GM19043 (cell line): ENCODE measurements around the gene ETV2.
"Not testable (repeated sequence)": the region's sequence is repeated elsewhere in the genome, so short reads cannot be mapped to it uniquely, and the experiment has no call there.

Experiments used
- ATAC-seq: cut with Tn5 transposase; IDR thresholded peaks from one replicate; pipeline ENCODE4 v1.9.1; 2021; ENCODE audit warnings: low read depth; ENCODE audit not compliant: unreplicated experiment

Gene ETV2

DNA sequence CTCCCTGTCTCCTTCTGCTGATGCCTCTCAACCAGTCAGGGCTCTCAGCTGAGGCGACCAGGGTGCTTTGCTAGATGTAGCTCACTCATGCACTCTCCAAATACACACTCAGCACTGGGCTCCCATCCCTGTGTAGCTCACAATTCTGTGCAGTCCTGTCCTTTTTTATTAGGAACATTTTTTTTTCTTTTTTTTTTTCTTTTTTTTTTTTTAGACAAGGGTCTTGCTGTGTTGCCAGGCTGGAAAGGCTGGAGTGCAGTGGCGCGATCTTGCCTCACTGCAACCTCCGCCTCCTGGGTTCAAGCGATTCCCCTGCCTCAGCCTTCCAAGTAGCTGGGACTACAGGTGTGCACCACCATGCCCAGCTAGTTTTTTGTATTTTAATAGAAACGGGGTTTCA lies 13.3 kb downstream of the ETV2 start:
- not testable (repeated sequence) for ATAC-seq

DNA sequence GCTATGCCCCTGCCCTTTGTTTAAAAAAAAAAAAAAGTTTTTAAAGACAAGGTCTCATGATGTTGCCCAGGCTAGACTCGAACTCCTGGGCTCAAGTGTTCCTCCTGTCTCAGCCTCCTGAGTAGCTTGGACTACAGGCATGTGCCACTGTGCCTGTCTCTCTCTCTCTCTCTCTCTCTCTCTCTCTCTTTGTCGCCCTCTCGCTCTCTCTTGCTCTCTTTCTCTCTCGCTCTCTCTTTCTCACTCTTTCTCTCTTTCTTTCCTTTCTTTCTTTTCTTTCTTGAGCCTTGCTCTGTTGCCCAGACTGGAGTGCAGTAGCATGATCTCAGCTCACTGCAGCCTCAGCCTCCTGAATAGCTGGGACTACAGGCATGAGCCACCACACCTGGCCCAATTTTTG lies 14.1 kb downstream of the ETV2 start:
- ATAC-seq = no peak

DNA sequence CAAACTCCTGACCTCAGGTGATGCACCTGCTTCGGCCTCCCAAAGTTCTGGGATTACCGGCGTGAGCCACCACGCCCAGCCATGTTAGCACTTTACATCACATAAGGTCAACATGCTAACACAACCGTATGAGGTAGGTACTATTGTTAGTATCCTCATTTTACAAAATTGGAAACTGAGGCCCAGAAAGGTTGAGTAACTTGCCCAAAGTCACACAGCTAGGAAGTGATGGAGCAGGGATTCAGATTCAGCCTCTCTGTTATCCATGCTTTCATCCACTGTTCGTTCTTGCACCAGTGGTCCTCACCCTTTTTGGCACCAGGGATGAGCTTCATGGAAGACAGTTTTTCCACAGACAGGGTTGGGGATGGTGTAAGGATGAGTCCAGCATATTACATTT lies 15.2 kb downstream of the ETV2 start:
- ATAC-seq = no peak

DNA sequence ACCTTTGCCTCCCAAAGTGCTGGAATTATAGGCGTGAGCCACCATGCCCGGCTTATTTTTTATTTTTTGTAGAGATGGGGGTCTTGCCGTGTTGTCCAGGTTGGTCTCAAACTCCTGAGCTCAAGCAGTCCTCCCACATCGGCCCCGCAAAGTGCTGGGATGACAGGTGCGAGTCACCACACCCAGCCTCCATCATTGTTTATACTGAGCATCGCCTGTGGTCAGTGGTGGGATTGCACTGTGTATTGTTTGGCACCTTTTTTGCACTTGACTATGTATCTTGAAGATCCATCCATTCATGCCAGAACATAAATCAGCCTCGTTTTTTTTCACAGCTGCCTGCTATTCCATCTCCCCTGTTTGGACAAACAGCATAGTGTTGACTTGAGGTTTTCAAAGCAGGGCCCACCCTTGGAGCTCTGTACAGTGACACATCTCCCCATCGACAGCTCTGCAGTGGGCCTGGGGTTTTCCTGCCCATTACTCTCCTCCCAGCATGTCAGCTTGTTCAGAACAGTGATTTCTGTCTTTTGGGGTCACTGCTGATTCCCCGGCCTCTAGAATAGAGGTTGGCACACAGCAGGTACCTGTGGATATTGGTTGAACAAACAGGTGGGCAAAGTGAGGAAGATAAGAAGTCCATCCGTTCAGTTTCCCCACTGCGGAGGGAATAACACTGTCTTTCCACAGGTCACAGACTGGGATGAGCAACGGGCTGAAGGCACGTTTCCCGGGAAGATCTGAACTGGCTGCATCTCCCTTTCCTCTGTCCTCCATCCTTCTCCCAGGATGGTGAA lies 16.6 kb downstream of the ETV2 start:
- no peak for ATAC-seq

DNA sequence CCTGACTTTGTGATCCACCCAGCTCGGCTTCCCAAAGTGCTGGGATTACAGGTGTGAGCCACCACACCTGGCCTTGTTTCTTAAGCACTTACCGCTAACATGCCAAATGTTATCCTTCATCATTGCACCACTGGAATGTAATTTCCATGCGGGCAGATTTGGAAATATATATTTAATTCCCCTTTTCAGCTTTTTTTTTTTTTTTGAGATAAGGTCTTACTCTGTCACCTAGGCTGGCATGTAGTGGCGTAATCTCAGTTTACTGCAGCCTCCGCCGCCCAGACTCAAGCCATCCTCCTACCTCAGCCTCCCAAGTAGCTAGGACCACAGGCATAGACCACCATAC lies 20.4 kb downstream of the ETV2 start:
- ATAC-seq = no peak

DNA sequence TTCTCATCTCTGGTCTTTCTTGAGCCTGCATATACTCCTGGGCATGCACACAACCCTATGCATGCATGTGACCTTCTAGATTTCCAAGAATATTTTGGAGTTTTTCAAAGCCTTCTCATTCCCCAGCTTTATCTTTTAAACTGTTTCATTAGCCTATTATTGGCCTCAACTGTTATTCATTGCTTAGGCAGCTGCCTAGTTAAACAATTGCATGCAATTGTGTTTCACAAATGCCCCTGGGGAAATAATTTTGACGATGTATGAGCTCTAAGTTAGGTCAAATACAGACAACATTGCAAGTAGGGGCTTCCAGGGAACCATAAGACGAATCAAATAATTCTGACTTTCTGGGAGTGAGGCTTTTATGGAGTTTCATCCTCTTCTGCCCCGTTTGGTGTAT lies 22.4 kb downstream of the ETV2 start:
- no peak for ATAC-seq

DNA sequence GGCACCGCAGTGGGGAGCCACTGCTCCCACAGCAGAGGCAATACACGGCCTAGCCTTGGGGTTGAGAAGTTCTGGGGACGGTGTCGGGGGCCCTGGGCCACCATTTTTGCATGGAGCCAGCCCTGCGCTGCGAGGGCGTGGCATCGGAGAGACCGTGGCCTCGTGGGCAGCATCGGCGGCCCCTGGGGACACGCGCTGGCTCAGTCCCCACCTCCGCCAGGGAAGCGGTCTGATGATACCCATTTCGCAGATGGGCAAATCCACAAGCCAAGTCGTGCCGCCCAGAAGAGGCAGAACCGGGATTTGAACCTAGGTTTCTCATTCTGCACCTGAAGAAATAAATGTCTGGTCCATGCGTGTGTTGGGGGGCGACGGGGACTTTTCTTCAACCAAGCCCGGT lies 23.6 kb downstream of the ETV2 start:
- ATAC-seq = no peak

DNA sequence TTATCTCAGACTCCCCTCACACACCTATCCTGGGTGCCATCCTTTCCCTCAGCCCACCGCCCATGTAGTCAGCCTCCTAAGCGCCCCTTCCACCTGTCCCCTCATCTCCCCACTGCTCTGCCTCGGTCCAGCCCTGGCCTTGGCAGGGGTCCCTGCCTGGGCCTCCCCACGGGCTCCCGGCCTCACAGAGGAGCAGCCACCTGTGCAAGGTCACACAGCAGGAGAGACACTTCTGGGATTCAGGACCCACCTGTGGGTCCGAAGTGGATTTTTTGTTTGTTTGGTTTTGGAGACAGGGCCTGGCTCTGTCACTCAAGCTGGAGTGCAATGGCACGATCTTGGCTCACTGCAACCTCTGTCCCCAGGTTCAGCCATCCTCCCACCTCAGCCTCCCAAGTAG lies 24.1 kb downstream of the ETV2 start:
- ATAC-seq = no peak

DNA sequence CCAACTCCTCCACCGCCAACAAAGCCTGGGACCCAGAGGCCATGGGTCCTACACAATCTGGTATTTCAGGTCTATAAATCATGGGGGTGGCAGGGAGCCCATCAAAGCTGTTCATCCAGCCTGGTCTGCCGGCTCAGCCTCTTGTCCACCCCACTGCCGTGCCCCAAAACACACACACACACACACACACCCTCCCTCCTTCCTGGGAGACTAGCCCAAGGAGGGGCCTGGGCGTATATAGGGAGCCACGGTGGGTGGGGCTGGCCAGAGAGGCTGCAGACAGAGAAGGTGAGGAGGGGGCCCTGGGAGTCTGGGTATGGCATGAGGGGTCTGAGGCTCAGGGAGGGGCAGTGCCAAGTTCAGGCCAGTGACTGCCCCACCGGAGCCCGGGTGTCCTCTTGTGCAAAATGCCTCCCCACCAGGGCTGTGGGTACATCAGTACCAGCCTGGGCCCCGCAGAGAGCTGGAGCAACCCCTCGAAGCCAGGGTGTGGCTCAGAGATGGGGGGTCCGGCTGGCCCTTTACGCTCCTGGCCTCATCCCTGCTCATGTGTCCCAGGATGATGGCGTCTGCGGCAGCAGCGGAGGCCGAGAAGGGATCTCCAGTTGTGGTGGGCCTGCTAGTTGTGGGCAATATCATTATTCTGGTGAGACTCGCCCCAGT lies 24.8 kb downstream of the ETV2 start, which contains the start of gene UPK1A:
Gene UPK1A, plus strand, starts transcription at position 267 of the 663 bp plus-strand sequence. Its CDS starts 296 bp downstream, at position 563.
- ATAC-seq = no peak

DNA sequence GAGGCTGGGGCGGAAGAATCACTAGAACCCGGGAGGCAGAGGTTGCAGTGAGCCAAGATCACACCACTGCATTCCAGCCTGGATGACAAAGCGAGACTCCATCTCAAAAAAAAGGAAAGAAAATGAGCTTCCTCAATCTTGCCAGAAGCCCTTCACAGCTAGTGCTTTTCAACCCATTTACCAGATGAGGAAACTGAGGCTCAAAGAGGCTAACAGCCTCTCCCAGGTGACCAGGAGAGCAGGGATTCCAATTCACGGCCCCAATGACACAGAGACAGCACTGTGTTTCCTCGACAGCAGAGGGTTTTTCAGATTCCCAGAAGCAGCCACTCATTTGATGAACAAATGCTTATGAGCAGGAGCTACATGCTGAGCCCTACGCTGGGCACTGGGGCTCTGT lies 28.0 kb downstream of the ETV2 start:
- ATAC-seq = no peak

DNA sequence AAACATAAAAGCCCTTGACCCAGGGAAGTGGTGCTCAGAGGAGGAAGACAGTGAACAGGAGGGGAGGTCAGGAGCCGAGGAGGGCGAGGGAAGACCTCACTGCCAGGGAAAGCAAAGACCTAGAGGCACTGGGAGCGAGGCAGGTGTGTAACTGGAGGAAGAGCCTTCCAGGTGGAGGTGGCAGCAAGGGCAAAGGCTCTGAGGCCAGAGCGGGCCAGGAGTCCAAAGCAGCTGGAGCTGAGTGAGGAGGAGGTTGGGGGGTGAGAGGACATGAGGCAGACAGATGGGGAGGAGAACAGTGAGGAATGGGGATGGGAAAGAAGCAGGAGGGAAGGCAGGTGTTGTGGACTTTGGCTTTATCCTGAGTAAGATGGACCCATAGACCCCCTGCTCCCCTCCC lies 28.4 kb downstream of the ETV2 start:
- ATAC-seq = no peak

DNA sequence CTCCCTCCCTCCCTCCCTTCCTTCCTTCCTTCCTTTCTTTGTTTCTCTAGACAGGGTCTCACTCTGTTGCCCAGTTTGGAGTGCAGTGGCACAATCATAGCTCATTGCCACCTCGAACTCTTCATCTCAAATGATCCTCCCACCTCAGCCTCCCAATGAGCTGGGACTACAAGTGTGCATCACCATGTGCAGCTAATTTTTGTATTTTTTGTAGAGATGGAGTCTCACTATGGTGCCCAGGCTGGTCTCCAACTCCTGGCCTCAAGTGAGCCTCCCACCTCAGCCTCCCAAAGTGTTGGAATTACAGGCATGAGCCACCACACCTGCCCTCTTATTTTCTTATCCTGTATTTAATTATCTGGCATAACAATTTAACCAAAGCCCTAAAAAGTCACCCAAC lies 29.1 kb downstream of the ETV2 start:
- no peak for ATAC-seq

DNA sequence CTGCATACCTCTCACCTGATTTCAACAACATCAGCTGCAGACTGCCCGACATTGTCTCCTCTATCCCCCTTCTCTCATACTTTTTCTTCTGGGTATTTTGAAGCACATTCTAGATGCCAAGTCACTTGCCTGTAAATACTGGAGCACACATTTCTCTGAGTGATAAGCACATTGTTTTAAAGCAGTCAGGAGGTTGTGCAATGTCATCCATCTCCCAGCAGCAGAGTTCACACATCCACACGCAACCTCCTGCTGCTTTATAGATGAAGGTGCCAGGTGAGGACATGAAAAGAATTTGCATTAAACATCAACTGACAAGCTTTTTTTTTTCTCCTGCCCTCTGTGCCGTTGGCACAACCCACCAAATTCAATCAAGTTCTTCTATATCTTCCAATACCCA lies 30.3 kb downstream of the ETV2 start:
- ATAC-seq = no peak

DNA sequence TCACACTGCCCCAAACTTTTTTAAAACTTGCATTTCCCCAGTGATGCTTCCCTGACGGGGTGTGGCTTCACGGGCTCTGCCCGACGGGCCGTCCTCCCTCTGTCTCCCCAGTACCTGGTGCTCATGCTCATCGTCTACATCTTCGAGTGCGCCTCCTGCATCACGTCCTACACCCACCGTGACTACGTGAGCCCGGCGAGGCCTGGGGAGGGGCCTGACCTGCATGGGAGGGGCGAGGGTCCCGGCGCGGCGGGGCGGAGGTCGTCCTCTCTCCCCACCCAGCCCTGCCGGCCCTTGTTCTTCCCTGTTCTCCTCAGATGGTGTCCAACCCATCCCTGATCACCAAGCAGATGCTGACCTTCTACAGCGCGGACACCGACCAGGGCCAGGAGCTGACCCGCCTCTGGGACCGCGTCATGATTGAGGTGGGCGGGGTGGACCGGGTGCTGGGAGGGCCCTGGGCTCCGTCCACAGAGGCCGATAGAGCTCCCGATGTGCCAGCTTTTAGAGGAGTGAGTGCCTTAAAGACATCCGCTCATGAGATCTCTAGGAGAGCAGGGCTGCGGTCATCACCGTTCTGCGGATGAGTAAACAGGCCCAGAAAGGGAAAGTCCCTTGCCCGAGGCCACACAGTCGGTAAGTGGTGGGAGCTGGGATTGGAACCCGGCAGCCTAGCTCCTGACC lies 31.7 kb downstream of the ETV2 start:
- ATAC-seq = no peak

DNA sequence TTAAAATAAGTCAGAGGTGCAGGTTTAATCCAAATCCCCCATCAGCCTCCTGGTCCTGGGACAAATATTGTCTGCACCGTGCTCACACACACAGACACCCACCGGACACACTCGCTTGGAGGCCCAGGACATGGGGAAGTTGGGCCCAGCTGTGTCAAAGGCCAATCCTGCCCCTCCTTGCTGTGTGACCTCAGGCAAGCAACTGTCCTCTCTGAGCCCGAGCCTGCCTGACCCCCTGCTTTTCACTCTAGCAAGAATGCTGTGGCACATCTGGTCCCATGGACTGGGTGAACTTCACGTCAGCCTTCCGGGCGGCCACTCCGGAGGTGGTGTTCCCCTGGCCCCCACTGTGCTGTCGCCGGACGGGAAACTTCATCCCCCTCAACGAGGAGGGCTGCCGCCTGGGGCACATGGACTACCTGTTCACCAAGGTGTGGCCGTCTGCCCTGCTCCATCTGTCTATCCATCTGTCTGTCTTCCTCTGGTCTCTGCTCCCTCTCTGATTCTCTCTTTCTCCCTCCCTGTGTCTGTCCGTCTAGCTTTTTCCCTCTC lies 34.1 kb downstream of the ETV2 start:
- no peak for ATAC-seq

DNA sequence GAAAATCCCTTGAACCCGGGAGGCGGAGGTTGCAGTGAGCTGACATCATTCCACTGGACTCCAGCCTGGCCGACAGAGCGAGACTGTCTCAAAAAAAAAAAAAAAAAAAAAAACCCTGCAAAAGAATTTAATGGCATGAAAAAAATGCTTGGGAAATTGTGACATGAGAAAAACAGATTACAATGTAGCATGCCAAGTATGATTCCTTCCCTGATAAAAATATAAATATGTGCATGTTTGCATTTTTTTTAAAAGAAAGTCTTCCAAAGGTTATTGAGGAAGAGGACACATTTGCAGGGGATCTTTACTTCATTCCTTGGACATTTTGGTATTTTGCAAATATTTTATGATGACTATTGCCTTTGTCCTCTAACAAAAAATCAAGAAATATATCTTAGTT lies 48.3 kb downstream of the ETV2 start:
- no peak for ATAC-seq

DNA sequence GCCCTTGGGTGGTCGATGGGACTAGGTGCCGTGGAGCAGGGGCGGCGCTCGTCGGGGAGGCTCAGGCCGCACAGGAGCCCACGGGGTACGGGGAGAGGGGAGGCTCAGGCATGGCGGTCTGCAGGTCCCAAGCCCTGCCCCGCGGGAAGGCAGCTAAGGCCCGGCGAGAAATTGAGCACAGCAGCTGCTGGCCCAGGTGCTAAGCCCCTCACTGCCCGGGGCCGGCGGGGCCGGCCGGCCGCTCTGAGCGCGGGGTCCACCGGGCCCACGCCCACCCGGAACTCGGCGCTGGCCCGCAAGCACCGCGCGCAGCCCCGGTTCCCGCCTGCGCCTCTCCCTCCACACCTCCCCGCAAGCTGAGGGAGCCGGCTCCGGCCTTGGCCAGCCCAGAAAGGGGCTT lies 49.6 kb downstream of the ETV2 start:
- not testable (repeated sequence) for ATAC-seq

DNA sequence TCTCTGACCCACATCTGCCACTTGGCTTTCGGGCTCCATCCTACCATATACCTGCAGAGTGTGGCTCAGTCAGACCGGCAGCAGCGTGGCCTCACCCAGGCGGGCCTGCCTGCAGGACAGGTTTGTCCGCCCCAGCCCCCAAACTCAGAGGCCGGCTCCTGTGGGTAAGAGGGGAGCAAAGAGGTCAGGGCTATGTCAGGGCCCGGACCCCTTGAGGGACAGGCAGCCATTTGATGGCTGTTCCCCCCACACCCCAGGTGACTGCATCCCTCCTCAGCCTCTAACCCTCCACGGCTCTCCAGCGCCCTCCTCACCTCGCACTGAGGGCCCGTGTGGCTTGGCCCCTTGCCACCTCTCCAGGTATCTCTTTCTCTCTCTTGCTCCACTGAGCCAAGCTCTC lies 50.5 kb downstream of the ETV2 start:
- ATAC-seq = no peak

DNA sequence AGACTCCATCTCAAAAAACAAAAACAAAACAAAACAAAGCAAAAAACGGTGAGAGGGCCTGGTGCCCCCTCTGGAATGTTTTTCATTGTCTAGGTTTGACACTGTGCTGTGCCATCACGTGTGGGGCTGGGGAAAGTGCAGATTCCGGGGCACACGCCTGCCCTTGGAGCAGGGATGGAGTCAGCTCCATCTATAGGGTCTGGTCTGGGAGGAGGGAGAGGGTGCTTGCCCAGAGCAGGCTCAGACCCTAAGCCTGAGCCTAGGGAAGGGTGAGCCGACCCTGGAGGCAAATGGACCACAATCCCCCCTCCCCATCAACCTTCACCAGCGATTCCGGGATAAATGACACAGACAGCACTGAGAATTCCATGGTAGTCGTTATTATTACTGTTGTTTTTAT lies 51.9 kb downstream of the ETV2 start:
- ATAC-seq = no peak

DNA sequence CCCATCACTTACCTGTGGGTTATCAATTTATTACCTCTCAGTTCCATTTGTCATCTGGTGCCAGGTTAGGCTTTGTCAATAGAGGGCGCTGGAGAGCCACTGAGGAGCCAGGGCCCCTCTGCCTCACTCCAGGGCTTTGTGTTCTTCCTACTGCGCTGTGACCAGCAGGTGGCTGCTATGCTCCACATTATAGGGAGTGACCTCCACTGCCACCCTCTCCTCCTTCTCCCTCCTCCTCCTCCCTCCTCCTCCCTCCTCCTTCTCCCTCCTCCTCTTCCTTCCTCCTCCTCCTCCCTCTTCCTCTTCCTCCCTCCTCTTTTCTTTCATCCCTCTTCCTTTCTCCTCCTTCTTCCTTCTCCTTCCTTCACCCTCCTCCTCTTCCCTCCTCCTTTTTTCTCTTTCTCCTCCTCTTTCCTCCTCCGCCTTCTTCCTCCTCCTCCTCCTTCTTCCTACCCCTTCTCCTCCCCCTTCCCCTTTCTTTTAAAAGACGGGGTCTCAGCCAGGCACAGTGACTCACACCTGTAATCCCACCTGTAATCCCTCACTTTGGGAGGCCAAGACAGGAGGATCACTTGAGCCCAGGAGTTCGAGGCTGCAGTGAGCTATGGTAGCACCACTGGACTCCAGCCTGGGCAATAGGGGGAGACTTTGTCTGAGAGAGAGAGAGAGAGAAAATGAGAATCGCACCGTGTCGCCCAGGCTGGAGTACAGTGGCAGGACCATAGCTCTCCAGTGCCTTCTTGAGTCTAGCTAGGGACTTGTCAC lies 52.5 kb downstream of the ETV2 start:
- ATAC-seq = peak; percentile 78
